ENCODE measurements around the gene CASP3.

DNA sequence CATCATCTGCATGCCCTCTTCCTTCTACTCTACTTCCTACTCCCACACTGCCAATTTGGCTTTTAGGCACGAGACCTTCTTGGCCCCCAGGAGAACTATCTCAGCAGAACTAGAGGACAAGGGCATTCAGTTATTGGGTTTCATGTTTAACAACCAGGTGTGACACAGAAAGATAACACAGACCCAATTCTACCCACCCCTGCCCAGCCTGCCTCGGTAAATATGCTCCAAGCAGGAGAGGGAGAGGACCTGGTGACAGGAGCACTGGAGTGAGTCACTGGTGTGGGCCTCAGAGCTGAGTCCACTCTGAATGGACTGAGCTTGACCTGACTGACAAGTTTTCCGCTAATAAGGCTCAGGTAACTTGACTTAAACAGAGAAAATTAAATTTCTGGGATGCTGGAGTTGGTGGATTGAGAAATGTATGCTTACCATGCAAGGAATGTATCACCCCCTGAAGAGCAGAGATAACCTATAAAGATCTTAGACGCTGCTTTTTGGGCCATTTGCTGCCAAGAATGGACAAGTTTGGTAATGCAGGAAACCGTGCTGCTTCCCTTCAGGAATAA, 52.5 kb downstream of the CASP3 start:
- TF ChIP-seq, protein P1, sequence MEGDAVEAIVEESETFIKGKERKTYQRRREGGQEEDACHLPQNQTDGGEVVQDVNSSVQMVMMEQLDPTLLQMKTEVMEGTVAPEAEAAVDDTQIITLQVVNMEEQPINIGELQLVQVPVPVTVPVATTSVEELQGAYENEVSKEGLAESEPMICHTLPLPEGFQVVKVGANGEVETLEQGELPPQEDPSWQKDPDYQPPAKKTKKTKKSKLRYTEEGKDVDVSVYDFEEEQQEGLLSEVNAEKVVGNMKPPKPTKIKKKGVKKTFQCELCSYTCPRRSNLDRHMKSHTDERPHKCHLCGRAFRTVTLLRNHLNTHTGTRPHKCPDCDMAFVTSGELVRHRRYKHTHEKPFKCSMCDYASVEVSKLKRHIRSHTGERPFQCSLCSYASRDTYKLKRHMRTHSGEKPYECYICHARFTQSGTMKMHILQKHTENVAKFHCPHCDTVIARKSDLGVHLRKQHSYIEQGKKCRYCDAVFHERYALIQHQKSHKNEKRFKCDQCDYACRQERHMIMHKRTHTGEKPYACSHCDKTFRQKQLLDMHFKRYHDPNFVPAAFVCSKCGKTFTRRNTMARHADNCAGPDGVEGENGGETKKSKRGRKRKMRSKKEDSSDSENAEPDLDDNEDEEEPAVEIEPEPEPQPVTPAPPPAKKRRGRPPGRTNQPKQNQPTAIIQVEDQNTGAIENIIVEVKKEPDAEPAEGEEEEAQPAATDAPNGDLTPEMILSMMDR (IDR thresholded peaks at IDR 0.05) = no peak
- no peak for TF ChIP-seq POLR2A (IDR thresholded peaks at IDR 0.05)
